ENCODE data around the gene CEP41.
"Not testable (repeated sequence)": the region's sequence is repeated elsewhere in the genome, so short reads cannot be mapped to it uniquely, and the experiment has no call there.

The CEP41 gene

GRCh38 chr7:130458257-130458656 is 17.4 kb upstream of the CEP41 start:
- H3K9ac ChIP-seq (ENCODE audit: low read depth, low read length) = no peak overlapping the region
- no peaks in the 10 kb centered on the region for H3K4me1 ChIP-seq (ENCODE audit: control insufficient read depth, insufficient read depth, low read length)
- H3K36me3 ChIP-seq (ENCODE audit: control insufficient read depth, insufficient read depth, low read length) = no peaks in the 10 kb centered on the region
- H3K9me3 ChIP-seq (ENCODE audit: control insufficient read depth, insufficient read depth, low read length) = no peaks in the 10 kb centered on the region
- no peaks in the 10 kb centered on the region for H3K27me3 ChIP-seq (ENCODE audit: control insufficient read depth, insufficient read depth, low read length)
- no peak overlapping the region for H3K27ac ChIP-seq (ENCODE audit: low read depth, low read length)
- no peak overlapping the region for H3K4me3 ChIP-seq (ENCODE audit: low read depth, low read length)

- Histone ChIP-seq H3K9ac (ENCODE audit: low read depth, low read length) (no peak overlapping the region), H3K9me3 (ENCODE audit: control insufficient read depth, insufficient read depth, low read length) (no peaks in the 10 kb centered on the region), H3K4me1 (ENCODE audit: control insufficient read depth, insufficient read depth, low read length) (no peaks in the 10 kb centered on the region), H3K4me3 (ENCODE audit: low read depth, low read length) (no peak overlapping the region), H3K36me3 (ENCODE audit: control insufficient read depth, insufficient read depth, low read length) (no peaks in the 10 kb centered on the region), H3K27ac (ENCODE audit: low read depth, low read length) (no peak overlapping the region), H3K27me3 (ENCODE audit: control insufficient read depth, insufficient read depth, low read length) (no peaks in the 10 kb centered on the region)
Measured at GRCh38 chr7:130454959-130455358, 14.1 kb upstream of the CEP41 start.

- Histone ChIP-seq H3K9me3 (ENCODE audit: control insufficient read depth, insufficient read depth, low read length) (peaks cover 7% of the 10 kb centered on the region; the same call in 1 of the 2 replicates), H3K4me1 (ENCODE audit: control insufficient read depth, insufficient read depth, low read length) (no peaks in the 10 kb centered on the region), H3K4me3 (ENCODE audit: low read depth, low read length) (no peak overlapping the region), H3K9ac (ENCODE audit: low read depth, low read length) (no peak overlapping the region), H3K36me3 (ENCODE audit: control insufficient read depth, insufficient read depth, low read length) (no peaks in the 10 kb centered on the region), H3K27ac (ENCODE audit: low read depth, low read length) (no peak overlapping the region), H3K27me3 (ENCODE audit: control insufficient read depth, insufficient read depth, low read length) (no peaks in the 10 kb centered on the region)
Measured at GRCh38 chr7:130452951-130453350, 12.1 kb upstream of the CEP41 start.

- not testable (repeated sequence) for H3K4me1 ChIP-seq (ENCODE audit: control insufficient read depth, insufficient read depth, low read length); H3K4me3 ChIP-seq (ENCODE audit: low read depth, low read length); H3K9me3 ChIP-seq (ENCODE audit: control insufficient read depth, insufficient read depth, low read length)
Measured at GRCh38 chr7:130451344-130451743, 10.5 kb upstream of the CEP41 start.

GRCh38 chr7:130446259-130446658 is 5.4 kb upstream of the CEP41 start:
- Histone ChIP-seq H3K36me3 (ENCODE audit: control insufficient read depth, insufficient read depth, low read length) (no peaks in the 10 kb centered on the region), H3K27me3 (ENCODE audit: control insufficient read depth, insufficient read depth, low read length) (no peaks in the 10 kb centered on the region), H3K4me3 (ENCODE audit: low read depth, low read length) (no peak overlapping the region), H3K27ac (ENCODE audit: low read depth, low read length) (no peak overlapping the region), H3K9me3 (ENCODE audit: control insufficient read depth, insufficient read depth, low read length) (peaks cover 7% of the 10 kb centered on the region; the same call in 1 of the 2 replicates), H3K4me1 (ENCODE audit: control insufficient read depth, insufficient read depth, low read length) (peaks cover 8% of the 10 kb centered on the region), H3K9ac (ENCODE audit: low read depth, low read length) (no peak overlapping the region)

More at GRCh38 chr7:130451344-130451743, 10.5 kb upstream of the CEP41 start:
- H3K9ac ChIP-seq (ENCODE audit: low read depth, low read length); H3K27ac ChIP-seq (ENCODE audit: low read depth, low read length); H3K36me3 ChIP-seq (ENCODE audit: control insufficient read depth, insufficient read depth, low read length); H3K27me3 ChIP-seq (ENCODE audit: control insufficient read depth, insufficient read depth, low read length): not testable (repeated sequence)

- H3K27ac ChIP-seq (ENCODE audit: low read depth, low read length) = no peak overlapping the region
- H3K4me3 ChIP-seq (ENCODE audit: low read depth, low read length) = no peak overlapping the region
- no peak overlapping the region for H3K9ac ChIP-seq (ENCODE audit: low read depth, low read length)
- H3K4me1 ChIP-seq (ENCODE audit: control insufficient read depth, insufficient read depth, low read length) = peaks cover 9% of the 10 kb centered on the region
- H3K27me3 ChIP-seq (ENCODE audit: control insufficient read depth, insufficient read depth, low read length) = no peaks in the 10 kb centered on the region
- peaks cover 7% of the 10 kb centered on the region; the same call in 1 of the 2 replicates for H3K9me3 ChIP-seq (ENCODE audit: control insufficient read depth, insufficient read depth, low read length)
- H3K36me3 ChIP-seq (ENCODE audit: control insufficient read depth, insufficient read depth, low read length) = no peaks in the 10 kb centered on the region
Measured at GRCh38 chr7:130444751-130445407, 4.1 kb upstream of the CEP41 start.

GRCh38 chr7:130444234-130444633 is 3.4 kb upstream of the CEP41 start:
- Histone ChIP-seq H3K36me3 (ENCODE audit: control insufficient read depth, insufficient read depth, low read length) (no peaks in the 10 kb centered on the region), H3K4me3 (ENCODE audit: low read depth, low read length) (no peak overlapping the region), H3K9ac (ENCODE audit: low read depth, low read length) (no peak overlapping the region), H3K9me3 (ENCODE audit: control insufficient read depth, insufficient read depth, low read length) (peaks cover 7% of the 10 kb centered on the region; the same call in 1 of the 2 replicates), H3K27me3 (ENCODE audit: control insufficient read depth, insufficient read depth, low read length) (no peaks in the 10 kb centered on the region), H3K4me1 (ENCODE audit: control insufficient read depth, insufficient read depth, low read length) (peaks cover 9% of the 10 kb centered on the region), H3K27ac (ENCODE audit: low read depth, low read length) (no peak overlapping the region)

GRCh38 chr7:130442601-130443000 is 1.8 kb upstream of the CEP41 start:
- Histone ChIP-seq H3K9ac (ENCODE audit: low read depth, low read length) (no peak overlapping the region), H3K9me3 (ENCODE audit: control insufficient read depth, insufficient read depth, low read length) (no peaks in the 10 kb centered on the region), H3K27ac (ENCODE audit: low read depth, low read length) (no peak overlapping the region), H3K4me1 (ENCODE audit: control insufficient read depth, insufficient read depth, low read length) (peaks cover 9% of the 10 kb centered on the region), H3K36me3 (ENCODE audit: control insufficient read depth, insufficient read depth, low read length) (no peaks in the 10 kb centered on the region), H3K4me3 (ENCODE audit: low read depth, low read length) (no peak overlapping the region), H3K27me3 (ENCODE audit: control insufficient read depth, insufficient read depth, low read length) (no peaks in the 10 kb centered on the region)

GRCh38 chr7:130441408-130441869 is 623 bp upstream of the CEP41 start:
- no peaks in the 10 kb centered on the region for H3K9me3 ChIP-seq (ENCODE audit: control insufficient read depth, insufficient read depth, low read length)
- H3K4me3 ChIP-seq (ENCODE audit: low read depth, low read length) = peak overlapping the region; percentile 90
- no peaks in the 10 kb centered on the region for H3K36me3 ChIP-seq (ENCODE audit: control insufficient read depth, insufficient read depth, low read length)
- peaks cover 9% of the 10 kb centered on the region for H3K4me1 ChIP-seq (ENCODE audit: control insufficient read depth, insufficient read depth, low read length)
- no peaks in the 10 kb centered on the region for H3K27me3 ChIP-seq (ENCODE audit: control insufficient read depth, insufficient read depth, low read length)
- H3K27ac ChIP-seq (ENCODE audit: low read depth, low read length) = peak overlapping the region; percentile 79
- H3K9ac ChIP-seq (ENCODE audit: low read depth, low read length) = peak overlapping the region; percentile 71

GRCh38 chr7:130436253-130436652 is 4.6 kb downstream of the CEP41 start:
- Histone ChIP-seq H3K27ac (ENCODE audit: low read depth, low read length) (no peak overlapping the region), H3K4me3 (ENCODE audit: low read depth, low read length) (no peak overlapping the region), H3K9ac (ENCODE audit: low read depth, low read length) (no peak overlapping the region), H3K4me1 (ENCODE audit: control insufficient read depth, insufficient read depth, low read length) (peaks cover 3% of the 10 kb centered on the region), H3K36me3 (ENCODE audit: control insufficient read depth, insufficient read depth, low read length) (no peaks in the 10 kb centered on the region), H3K27me3 (ENCODE audit: control insufficient read depth, insufficient read depth, low read length) (no peaks in the 10 kb centered on the region), H3K9me3 (ENCODE audit: control insufficient read depth, insufficient read depth, low read length) (no peaks in the 10 kb centered on the region)

- Histone ChIP-seq H3K9me3 (ENCODE audit: control insufficient read depth, insufficient read depth, low read length) (no peaks in the 10 kb centered on the region), H3K27me3 (ENCODE audit: control insufficient read depth, insufficient read depth, low read length) (no peaks in the 10 kb centered on the region), H3K4me3 (ENCODE audit: low read depth, low read length) (no peak overlapping the region), H3K27ac (ENCODE audit: low read depth, low read length) (no peak overlapping the region), H3K9ac (ENCODE audit: low read depth, low read length) (no peak overlapping the region), H3K4me1 (ENCODE audit: control insufficient read depth, insufficient read depth, low read length) (peaks cover 4% of the 10 kb centered on the region; the same call in 1 of the 2 replicates), H3K36me3 (ENCODE audit: control insufficient read depth, insufficient read depth, low read length) (no peaks in the 10 kb centered on the region)
Measured at GRCh38 chr7:130435311-130435854, 5.4 kb downstream of the CEP41 start.
